BLaER1 (cell line): ENCODE data around the gene TUBA3D.
A peak's percentile ranks its signal among the peaks of the same experiment; 100 is the strongest.
"Not testable (repeated sequence)": the region's sequence is repeated elsewhere in the genome, so short reads cannot be mapped to it uniquely, and the experiment has no call there.

ENCODE experiments used
- H3K27ac ChIP-seq: shearing (Covaris generic); formaldehyde crosslinking; 2 replicates; pipeline ENCODE4 v1.8.1; 2022
- H3K27me3 ChIP-seq: shearing (Covaris generic); formaldehyde crosslinking; 2 replicates; pipeline ENCODE4 v1.8.1; 2022
- H3K36me3 ChIP-seq: shearing (Covaris generic); formaldehyde crosslinking; 2 replicates; pipeline ENCODE4 v1.8.1; 2022
- H3K4me1 ChIP-seq: shearing (Covaris generic); formaldehyde crosslinking; 2 replicates; pipeline ENCODE4 v1.8.1; 2022
- H3K4me2 ChIP-seq: shearing (Covaris generic); formaldehyde crosslinking; 2 replicates; pipeline ENCODE4 v1.8.1; 2022
- H3K4me3 ChIP-seq: shearing (Covaris generic); formaldehyde crosslinking; 2 replicates; pipeline ENCODE4 v1.8.1; 2022
- H3K9ac ChIP-seq: shearing (Covaris generic); formaldehyde crosslinking; 2 replicates; pipeline ENCODE4 v1.8.1; 2022
- H3K9me3 ChIP-seq: shearing (Covaris generic); formaldehyde crosslinking; 2 replicates; pipeline ENCODE4 v1.8.1; 2022
- H4K20me1 ChIP-seq: shearing (Covaris generic); formaldehyde crosslinking; 2 replicates; pipeline ENCODE4 v1.8.1; 2022
- Cebpa-rat ChIP-seq: shearing (Covaris generic); IDR thresholded peaks from 2 replicates; pipeline ENCODE4 v1.8.1; 2022

The TUBA3D gene

GRCh38 chr2:131509615-131510014 lies 33.7 kb downstream of the TUBA3D start:
- no peak overlapping the region for H3K4me3 ChIP-seq
- H4K20me1 ChIP-seq: peaks cover 53% of the 10 kb centered on the region
- peaks cover 60% of the 10 kb centered on the region for H3K36me3 ChIP-seq
- H3K9ac ChIP-seq: no peak overlapping the region
- no peak for TF ChIP-seq Cebpa-rat
- H3K9me3 ChIP-seq: no peaks in the 10 kb centered on the region
- H3K27me3 ChIP-seq: no peaks in the 10 kb centered on the region
- H3K27ac ChIP-seq: no peak overlapping the region
- no peak overlapping the region for H3K4me2 ChIP-seq
- H3K4me1 ChIP-seq: peaks cover 37% of the 10 kb centered on the region

- H3K4me2 ChIP-seq: peak overlapping the region; percentile 32
- not testable (repeated sequence) for H3K9me3 ChIP-seq, H3K27ac ChIP-seq, H3K9ac ChIP-seq, H3K4me3 ChIP-seq, H3K27me3 ChIP-seq
- H3K36me3 ChIP-seq: peaks cover 44% of the 10 kb centered on the region
- peaks cover 49% of the 10 kb centered on the region for H3K4me1 ChIP-seq
- H4K20me1 ChIP-seq: peaks cover 63% of the 10 kb centered on the region
These were observed 35.5 kb downstream of the TUBA3D start for GRCh38 chr2:131511291-131511968.

GRCh38 chr2:131511969-131512870 lies 36.3 kb downstream of the TUBA3D start:
- not testable (repeated sequence) for H3K4me3 ChIP-seq, H3K27ac ChIP-seq, H3K4me2 ChIP-seq, H3K27me3 ChIP-seq, H3K9ac ChIP-seq, H3K9me3 ChIP-seq
- Histone ChIP-seq H4K20me1 (peaks cover 71% of the 10 kb centered on the region), H3K36me3 (peaks cover 45% of the 10 kb centered on the region), H3K4me1 (peaks cover 53% of the 10 kb centered on the region)

- Histone ChIP-seq H3K36me3 (peaks cover 45% of the 10 kb centered on the region), H3K4me2 (peak overlapping the region; percentile 80)
These were observed 38.7 kb downstream of the TUBA3D start for GRCh38 chr2:131514408-131515166.

GRCh38 chr2:131515235-131515634 lies 39.3 kb downstream of the TUBA3D start:
- not testable (repeated sequence) for H3K9me3 ChIP-seq, H3K4me3 ChIP-seq, H3K27me3 ChIP-seq
- Histone ChIP-seq H3K4me1 (peaks cover 46% of the 10 kb centered on the region), H3K27ac (peak overlapping the region; percentile 60; the same call in 1 of the 2 replicates), H3K9ac (peak overlapping the region; percentile 50; the same call in 1 of the 2 replicates), H3K36me3 (peaks cover 45% of the 10 kb centered on the region), H4K20me1 (peaks cover 66% of the 10 kb centered on the region), H3K4me2 (peak overlapping the region; percentile 80)

More at GRCh38 chr2:131514408-131515166, 38.7 kb downstream of the TUBA3D start:
- H3K4me3 ChIP-seq, H3K9me3 ChIP-seq, H3K27me3 ChIP-seq: not testable (repeated sequence)
- peak overlapping the region; percentile 60; the same call in 1 of the 2 replicates for H3K27ac ChIP-seq
- H4K20me1 ChIP-seq: peaks cover 72% of the 10 kb centered on the region
- peak overlapping the region; percentile 53; the same call in 1 of the 2 replicates for H3K9ac ChIP-seq
- peaks cover 52% of the 10 kb centered on the region for H3K4me1 ChIP-seq

GRCh38 chr2:131516011-131516410 lies 40.1 kb downstream of the TUBA3D start:
- H3K4me1 ChIP-seq: peaks cover 45% of the 10 kb centered on the region
- H3K4me2 ChIP-seq: peak overlapping the region; percentile 80
- H3K9ac ChIP-seq: no peak overlapping the region
- H4K20me1 ChIP-seq: peaks cover 59% of the 10 kb centered on the region
- no peak for TF ChIP-seq Cebpa-rat
- H3K27ac ChIP-seq: peak overlapping the region; percentile 30; the same call in 1 of the 2 replicates
- H3K9me3 ChIP-seq: no peaks in the 10 kb centered on the region
- H3K27me3 ChIP-seq: no peaks in the 10 kb centered on the region
- H3K36me3 ChIP-seq: peaks cover 52% of the 10 kb centered on the region
- H3K4me3 ChIP-seq: no peak overlapping the region

- H3K36me3 ChIP-seq: peaks cover 55% of the 10 kb centered on the region
These were observed 40.7 kb downstream of the TUBA3D start for GRCh38 chr2:131516621-131517020.

GRCh38 chr2:131517106-131517831 lies 41.4 kb downstream of the TUBA3D start:
- Histone ChIP-seq H4K20me1 (peaks cover 49% of the 10 kb centered on the region), H3K4me1 (peaks cover 39% of the 10 kb centered on the region), H3K4me3 (no peak overlapping the region), H3K9me3 (no peaks in the 10 kb centered on the region), H3K27ac (no peak overlapping the region), H3K9ac (no peak overlapping the region), H3K36me3 (peaks cover 58% of the 10 kb centered on the region), H3K4me2 (no peak overlapping the region), H3K27me3 (no peaks in the 10 kb centered on the region)
- no peak for TF ChIP-seq Cebpa-rat

More at GRCh38 chr2:131516621-131517020, 40.7 kb downstream of the TUBA3D start:
- not testable (repeated sequence) for H3K4me3 ChIP-seq, H3K27ac ChIP-seq, H3K9me3 ChIP-seq, H3K9ac ChIP-seq, H3K27me3 ChIP-seq
- Histone ChIP-seq H4K20me1 (peaks cover 55% of the 10 kb centered on the region), H3K4me1 (peaks cover 41% of the 10 kb centered on the region), H3K4me2 (peak overlapping the region; percentile 80)

GRCh38 chr2:131517856-131518255 lies 41.9 kb downstream of the TUBA3D start:
- H3K4me3 ChIP-seq, H3K9me3 ChIP-seq, H3K27ac ChIP-seq, H3K4me2 ChIP-seq, H3K9ac ChIP-seq, H3K27me3 ChIP-seq: not testable (repeated sequence)
- peaks cover 33% of the 10 kb centered on the region for H3K4me1 ChIP-seq
- peaks cover 55% of the 10 kb centered on the region for H3K36me3 ChIP-seq
- H4K20me1 ChIP-seq: peaks cover 43% of the 10 kb centered on the region

GRCh38 chr2:131518531-131518930 lies 42.6 kb downstream of the TUBA3D start:
- Histone ChIP-seq H4K20me1 (peaks cover 37% of the 10 kb centered on the region), H3K36me3 (peaks cover 54% of the 10 kb centered on the region), H3K4me1 (peaks cover 27% of the 10 kb centered on the region)
- H3K27me3 ChIP-seq, H3K4me3 ChIP-seq, H3K27ac ChIP-seq, H3K9me3 ChIP-seq, H3K4me2 ChIP-seq, H3K9ac ChIP-seq: not testable (repeated sequence)
